Measurements from ENCODE around the gene CAPN2. TPM values are rescaled to one million over a fixed set of nuclear protein-coding genes. Genes with fewer than 3 reads are reported as not detected.

The CAPN2 gene
- total and polyA plus RNA-seq, 2 donors (not counting 1 experiment from before 2014, with no cell fraction given) = 63.9 to 79.6 TPM

DNA sequence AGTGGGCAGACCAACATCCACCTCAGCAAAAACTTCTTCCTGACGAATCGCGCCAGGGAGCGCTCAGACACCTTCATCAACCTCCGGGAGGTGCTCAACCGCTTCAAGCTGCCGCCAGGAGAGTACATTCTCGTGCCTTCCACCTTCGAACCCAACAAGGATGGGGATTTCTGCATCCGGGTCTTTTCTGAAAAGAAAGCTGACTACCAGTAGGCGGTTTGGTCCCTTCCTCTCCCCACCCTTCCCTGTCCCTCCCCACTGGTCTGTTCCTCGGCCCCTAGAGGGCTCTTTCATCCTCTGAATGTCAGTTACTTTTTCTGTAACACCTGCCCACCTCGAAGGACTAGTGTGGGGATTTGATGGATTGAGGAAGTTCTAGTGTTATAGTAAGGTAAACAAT lies 46.9 kb downstream of the CAPN2 start:
- intact Hi-C loops (cut with micrococcal nuclease) = no loop called here
- DNase-seq (no peak), ATAC-seq (ENCODE audit: low read depth) (no peak)
- H3K27ac ChIP-seq (ENCODE audit: low read length in 2 of 2) = no peak overlapping the region
- H3K4me3 Mint-ChIP-seq = no peak overlapping the region
- no peak overlapping the region for H2AFZ ChIP-seq (ENCODE audit: insufficient read depth, low read depth, low read length, poor library complexity, severe bottlenecking)
- 98% methylated on average over 11 of the region's 13 CpGs for WGBS (ENCODE audit: insufficient coverage)
- H3K9me3 Mint-ChIP-seq (ENCODE audit: insufficient read depth) = no peaks in the 10 kb centered on the region
- H3K79me2 ChIP-seq (ENCODE audit: control insufficient read depth, insufficient read depth, low read length) = no peaks in the 10 kb centered on the region
- H3K4me1 Mint-ChIP-seq = no peaks in the 10 kb centered on the region
- no peak overlapping the region for H3K9ac ChIP-seq (ENCODE audit: low read length)
- CTCF ChIA-PET = interaction anchor here (1.5 kb wide), 1 partner anchor 10 kb away, joined by 4 read pairs; no protein-coding TSS in a partner anchor
- peaks cover 0 to 35% of the 10 kb centered on the region in 2 experiments for H3K36me3 ChIP-seq (replicated peaks in 1 of 2; ENCODE audit: control extremely low read depth in 1 of 2, control insufficient read depth in 1 of 2, extremely low read depth in 1 of 2, insufficient read depth in 2 of 2, low read length in 1 of 2)
- H3K9me3 ChIP-seq (ENCODE audit: control extremely low read depth in 1 of 3, control insufficient read depth in 2 of 3, insufficient read depth in 1 of 3, low read length in 2 of 3) = no peaks in the 10 kb centered on the region
- H3K27me3 Mint-ChIP-seq = no peaks in the 10 kb centered on the region
- H3K27ac Mint-ChIP-seq = no peak overlapping the region
- H4K20me1 ChIP-seq (ENCODE audit: control insufficient read depth, insufficient read depth, low read length, poor library complexity, severe bottlenecking) = no peaks in the 10 kb centered on the region
- no peak overlapping the region for H3K4me3 ChIP-seq (ENCODE audit: control extremely low read depth in 1 of 5, extremely low read depth in 1 of 5, insufficient read depth in 1 of 5, low read depth in 2 of 5, low read length in 4 of 5)
- H3K4me2 ChIP-seq (replicated peaks; ENCODE audit: low read depth, low read length, poor library complexity, severe bottlenecking) = no peak overlapping the region
- POLR2A ChIA-PET = no interaction called here
- H3K27me3 ChIP-seq (replicated peaks in 1 of 4; ENCODE audit: control extremely low read depth in 1 of 4, control insufficient read depth in 3 of 4, insufficient read depth in 4 of 4, low read length in 3 of 4) = no peaks in the 10 kb centered on the region
- no peaks in the 10 kb centered on the region for H3K4me1 ChIP-seq (ENCODE audit: control insufficient read depth in 2 of 2, insufficient read depth in 2 of 2, low read length in 2 of 2)
- TF ChIP-seq, protein P1, sequence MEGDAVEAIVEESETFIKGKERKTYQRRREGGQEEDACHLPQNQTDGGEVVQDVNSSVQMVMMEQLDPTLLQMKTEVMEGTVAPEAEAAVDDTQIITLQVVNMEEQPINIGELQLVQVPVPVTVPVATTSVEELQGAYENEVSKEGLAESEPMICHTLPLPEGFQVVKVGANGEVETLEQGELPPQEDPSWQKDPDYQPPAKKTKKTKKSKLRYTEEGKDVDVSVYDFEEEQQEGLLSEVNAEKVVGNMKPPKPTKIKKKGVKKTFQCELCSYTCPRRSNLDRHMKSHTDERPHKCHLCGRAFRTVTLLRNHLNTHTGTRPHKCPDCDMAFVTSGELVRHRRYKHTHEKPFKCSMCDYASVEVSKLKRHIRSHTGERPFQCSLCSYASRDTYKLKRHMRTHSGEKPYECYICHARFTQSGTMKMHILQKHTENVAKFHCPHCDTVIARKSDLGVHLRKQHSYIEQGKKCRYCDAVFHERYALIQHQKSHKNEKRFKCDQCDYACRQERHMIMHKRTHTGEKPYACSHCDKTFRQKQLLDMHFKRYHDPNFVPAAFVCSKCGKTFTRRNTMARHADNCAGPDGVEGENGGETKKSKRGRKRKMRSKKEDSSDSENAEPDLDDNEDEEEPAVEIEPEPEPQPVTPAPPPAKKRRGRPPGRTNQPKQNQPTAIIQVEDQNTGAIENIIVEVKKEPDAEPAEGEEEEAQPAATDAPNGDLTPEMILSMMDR (IDR thresholded peaks at IDR 0.05) = no peak
- TF ChIP-seq EZH2 (IDR thresholded peaks at IDR 0.05; ENCODE audit: borderline replicate concordance, insufficient read depth, low read depth, low read length, poor library complexity, severe bottlenecking) = no peak

DNA sequence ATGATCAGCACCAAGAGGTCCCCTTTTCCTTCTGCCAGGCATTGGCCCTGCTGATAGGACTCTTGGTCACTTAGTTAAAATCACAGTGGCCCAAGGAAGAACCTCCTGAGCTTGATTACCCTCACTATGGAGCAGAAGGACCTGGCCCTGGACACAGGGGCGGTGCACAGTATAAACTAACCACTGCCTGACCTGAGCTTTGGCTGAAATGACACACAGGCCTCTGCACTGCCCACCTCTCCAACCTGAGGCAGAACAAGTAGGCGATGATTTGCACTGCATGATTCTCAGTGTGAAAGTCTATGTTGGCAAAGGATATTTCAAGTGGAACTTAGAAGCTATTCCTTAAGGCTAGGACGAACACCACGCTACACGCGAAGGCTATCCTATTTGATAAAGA lies 48.5 kb downstream of the CAPN2 start:
- ATAC-seq (ENCODE audit: low read depth) (no peak), DNase-seq (no peak)
- 100% methylated on average over 2 of the region's 6 CpGs for WGBS (ENCODE audit: insufficient coverage)
- no peaks in the 10 kb centered on the region for H3K27me3 ChIP-seq (replicated peaks in 1 of 4; ENCODE audit: control extremely low read depth in 1 of 4, control insufficient read depth in 3 of 4, insufficient read depth in 4 of 4, low read length in 3 of 4)
- H3K4me2 ChIP-seq (replicated peaks; ENCODE audit: low read depth, low read length, poor library complexity, severe bottlenecking) = no peak overlapping the region
- no peak for TF ChIP-seq EZH2 (IDR thresholded peaks at IDR 0.05; ENCODE audit: borderline replicate concordance, insufficient read depth, low read depth, low read length, poor library complexity, severe bottlenecking)
- TF ChIP-seq, protein P1 (IDR thresholded peaks at IDR 0.05) = no peak
- H3K79me2 ChIP-seq (ENCODE audit: control insufficient read depth, insufficient read depth, low read length) = no peaks in the 10 kb centered on the region
- H3K36me3 ChIP-seq (replicated peaks in 1 of 2; ENCODE audit: control extremely low read depth in 1 of 2, control insufficient read depth in 1 of 2, extremely low read depth in 1 of 2, insufficient read depth in 2 of 2, low read length in 1 of 2) = peaks cover 0 to 27% of the 10 kb centered on the region in 2 experiments
- H3K4me1 Mint-ChIP-seq = no peaks in the 10 kb centered on the region
- no peaks in the 10 kb centered on the region for H3K9me3 ChIP-seq (ENCODE audit: control extremely low read depth in 1 of 3, control insufficient read depth in 2 of 3, insufficient read depth in 1 of 3, low read length in 2 of 3)
- H3K4me1 ChIP-seq (ENCODE audit: control insufficient read depth in 2 of 2, insufficient read depth in 2 of 2, low read length in 2 of 2) = no peaks in the 10 kb centered on the region
- no peak overlapping the region for H3K27ac ChIP-seq (ENCODE audit: low read length in 2 of 2)
- no peak overlapping the region for H3K4me3 ChIP-seq (ENCODE audit: control extremely low read depth in 1 of 5, extremely low read depth in 1 of 5, insufficient read depth in 1 of 5, low read depth in 2 of 5, low read length in 4 of 5)
- no peak overlapping the region for H3K4me3 Mint-ChIP-seq
- no peak overlapping the region for H2AFZ ChIP-seq (ENCODE audit: insufficient read depth, low read depth, low read length, poor library complexity, severe bottlenecking)
- H3K27ac Mint-ChIP-seq = no peak overlapping the region
- ChIA-PET POLR2A (no interaction called here), CTCF (interaction anchor here (0.8 to 0.9 kb wide), 2 partner anchors 10 to 59 kb away, joined by 3 read pairs; no protein-coding TSS in a partner anchor)
- no peak overlapping the region for H3K9ac ChIP-seq (ENCODE audit: low read length)
- no peaks in the 10 kb centered on the region for H4K20me1 ChIP-seq (ENCODE audit: control insufficient read depth, insufficient read depth, low read length, poor library complexity, severe bottlenecking)
- H3K9me3 Mint-ChIP-seq (ENCODE audit: insufficient read depth) = no peaks in the 10 kb centered on the region
- intact Hi-C loops (cut with micrococcal nuclease) = no loop called here
- no peaks in the 10 kb centered on the region for H3K27me3 Mint-ChIP-seq
